GM12878 (cell line): ENCODE results near the gene FOXK2. TPM values are rescaled to one million over a fixed set of nuclear protein-coding genes. Genes with fewer than 3 reads are reported as not detected.

ENCODE experiments used
- ATAC-seq: fragments of 200-7000 bp; cut with Tn5 transposase; 3 replicates; pipeline ENCODE4 v1.9.1; 2020; ENCODE audit warnings: mild to moderate bottlenecking, moderate library complexity
- BruUV-seq: library from RNA; stranded (reverse); fragments of 400-500 nt; replicated peaks from 2 replicates; lab custom pipeline; 2021; lab: Mats Ljungman, UMichigan
- CTCF ChIA-PET: fragments of 300-600 bp; sonication (Branson Sonifier 250); formaldehyde crosslinking; extraction: SDS; loops from one replicate; lab custom pipeline; 2021; ENCODE audit warnings: inconsistent platforms; lab: Yijun Ruan, JAX
- POLR2A ChIA-PET: fragments of 350-600 bp; formaldehyde crosslinking; extraction: SDS; loops from one replicate; lab custom pipeline; 2021; ENCODE audit warnings: inconsistent platforms; lab: Charles Lee
- RAD21 ChIA-PET: fragments of 300-600 bp; sonication (Branson Sonifier 250); formaldehyde crosslinking; loops from one replicate; lab custom pipeline; 2023; ENCODE audit warnings: antibody characterized with exemption; ENCODE audit not compliant: unreplicated experiment; lab: Charles Lee
- SMC1A ChIA-PET: fragments of 300-600 bp; sonication (Branson Sonifier 250); formaldehyde crosslinking; loops from one replicate; lab custom pipeline; 2023; ENCODE audit not compliant: unreplicated experiment, uncharacterized antibody; lab: Charles Lee
- DNase-seq: peaks from one replicate; pipeline ENCODE4 v3.0.0-alpha.2; 2011; ENCODE audit warnings: low read depth, low spot score
- FAIRE-seq: peaks from 3 replicates; lab custom pipeline; 2011; peaks lifted over from hg19 to GRCh38; lab: Jason Lieb, UNC
- H2AFZ ChIP-seq: 2 replicates; pipeline ENCODE4 v1.6.0; 2011; ENCODE audit warnings: low read depth, low read length, control low read depth; ENCODE audit not compliant: control insufficient read depth
- H3K27ac ChIP-seq: 2 replicates; pipeline ENCODE4 v1.5.1; 2011; ENCODE audit warnings: control low read depth; ENCODE audit not compliant: control insufficient read depth, insufficient read depth
- H3K27me3 ChIP-seq, 2 experiments: replicated peaks in 1 of 2; 2 replicates each; pipeline versions ENCODE4 v1.6.0 to v1.6.1; 2011; ENCODE audit warnings: low read length in 1 of 2; ENCODE audit not compliant: control insufficient read depth in 2 of 2, insufficient read depth in 2 of 2
- H3K36me3 ChIP-seq, 2 experiments: 2 replicates each; pipeline ENCODE4 v1.5.1; 2011; ENCODE audit warnings: low read length in 1 of 2; ENCODE audit not compliant: control insufficient read depth in 2 of 2, insufficient read depth in 2 of 2
- H3K4me1 ChIP-seq: 2 replicates; pipeline ENCODE4 v1.6.1; 2011; ENCODE audit warnings: mild to moderate bottlenecking, low read length, moderate library complexity, mixed read lengths; ENCODE audit not compliant: control insufficient read depth, insufficient read depth
- H3K4me2 ChIP-seq: 2 replicates; pipeline ENCODE4 v1.6.0; 2011; ENCODE audit warnings: control low read depth; ENCODE audit not compliant: control insufficient read depth, insufficient read depth
- H3K4me3 ChIP-seq: fragments of 200-600 bp; sonication (generic); 2 replicates; pipeline ENCODE4 v1.5.1; 2016
- H3K79me2 ChIP-seq: 2 replicates; pipeline ENCODE4 v1.6.0; 2011; ENCODE audit warnings: low read length; ENCODE audit not compliant: control insufficient read depth, insufficient read depth
- H3K9ac ChIP-seq: 2 replicates; pipeline ENCODE4 v1.8.0; 2011; ENCODE audit warnings: low read length, control low read depth, mixed read lengths; ENCODE audit not compliant: control insufficient read depth, insufficient read depth
- H3K9me3 ChIP-seq: replicated peaks from 3 replicates; pipeline ENCODE4 v1.5.1; 2011; ENCODE audit warnings: mild to moderate bottlenecking, low read length; ENCODE audit not compliant: control insufficient read depth, insufficient read depth
- H4K20me1 ChIP-seq: 2 replicates; pipeline ENCODE4 v1.6.0; 2011; ENCODE audit not compliant: control insufficient read depth, insufficient read depth
- CBX5 ChIP-seq: sonication (generic); IDR thresholded peaks from 2 replicates; pipeline ENCODE4 v1.6.1; 2016; ENCODE audit warnings: low read depth, moderate library complexity, mild to moderate bottlenecking, inconsistent platforms
- HCFC1 ChIP-seq: fragments of 150-350 bp; IDR thresholded peaks from 2 replicates; pipeline ENCODE4 v1.6.1; 2014; ENCODE audit warnings: low read length
- HSF1 ChIP-seq: fragments of 150-350 bp; IDR thresholded peaks from 2 replicates; pipeline ENCODE4 v1.6.1; 2014; ENCODE audit warnings: mild to moderate bottlenecking, low read depth, low read length
- KDM1A ChIP-seq: fragments of 200-600 bp; sonication (generic); IDR thresholded peaks from 2 replicates; pipeline ENCODE4 v1.6.1; 2016; ENCODE audit warnings: borderline replicate concordance
- MTA3 ChIP-seq: IDR thresholded peaks from 2 replicates; pipeline ENCODE4 v1.6.1; 2012; ENCODE audit warnings: low read length, inconsistent platforms, borderline replicate concordance
- NBN ChIP-seq: fragments of 450-650 bp; IDR thresholded peaks from 2 replicates; pipeline ENCODE4 v1.6.1; 2016
- NRF1 ChIP-seq: conservative IDR thresholded peaks from 2 replicates; pipeline ENCODE4 v1.6.1; 2011; ENCODE audit warnings: mild to moderate bottlenecking, low read depth, low read length, improper control_type of control experiment
- PAX5 ChIP-seq: IDR thresholded peaks from 2 replicates; pipeline ENCODE4 v1.6.1; 2011; ENCODE audit warnings: low read depth, low read length, borderline replicate concordance
- POLR2A ChIP-seq: IDR thresholded peaks from 2 replicates; pipeline ENCODE4 v1.6.1; 2011; ENCODE audit warnings: low read depth, mild to moderate bottlenecking, low read length
- SPI1 ChIP-seq: IDR thresholded peaks from 2 replicates; pipeline ENCODE4 v1.6.1; 2011; ENCODE audit warnings: low read depth, mild to moderate bottlenecking, low read length, moderate library complexity, borderline replicate concordance; ENCODE audit not compliant: insufficient read depth
- SUPT20H ChIP-seq: IDR thresholded peaks from 2 replicates; pipeline ENCODE4 v1.6.1; 2011; ENCODE audit warnings: low read depth, mild to moderate bottlenecking, low read length, moderate library complexity, borderline replicate concordance; ENCODE audit not compliant: control insufficient read depth
- TAF1 ChIP-seq: IDR thresholded peaks from 2 replicates; pipeline ENCODE4 v1.6.1; 2011; ENCODE audit warnings: mild to moderate bottlenecking, low read depth, low read length, borderline replicate concordance
- USF1 ChIP-seq: IDR thresholded peaks from 2 replicates; pipeline ENCODE4 v1.6.1; 2011; ENCODE audit warnings: borderline replicate concordance, low read depth, mild to moderate bottlenecking, moderate library complexity, mixed read lengths, low read length; ENCODE audit not compliant: insufficient read depth; ENCODE audit errors: extremely low read length
- WRNIP1 ChIP-seq: IDR thresholded peaks from 2 replicates; pipeline ENCODE4 v1.6.1; 2011; ENCODE audit warnings: low read depth, low read length, improper control_type of control experiment, borderline replicate concordance
- ZBTB11 ChIP-seq: fragments of 450-650 bp; formaldehyde crosslinking; IDR thresholded peaks from 2 replicates; pipeline ENCODE4 v1.5.0; 2022; ENCODE audit warnings: mild to moderate bottlenecking, missing genetic modification characterization
- WGBS: methylation state at CpG from one replicate; pipeline ENCODE4 v1.1.6; 2016; ENCODE audit warnings: low lambda C conversion rate; ENCODE audit not compliant: insufficient replicate concordance, insufficient coverage; ENCODE audit errors: missing lambda C conversion rate; 5-methylcytosine and 5-hydroxymethylcytosine counted together
- in situ Hi-C: fragments of 300-500 bp; cut with MboI; formaldehyde crosslinking; loops from 9 replicates; pipeline ENCODE4 v1.14.3; 2018; ENCODE audit warnings: mixed read lengths
- intact Hi-C: fragments of 100-400 bp; cut with micrococcal nuclease; formaldehyde crosslinking; loops from one replicate; pipeline ENCODE4 v1.14.2; 2022; ENCODE audit not compliant: unreplicated experiment
- polyA plus RNA-seq, 11 experiments: library from polyadenylated mRNA; depleted of rRNA in 4 of 11; unstranded in 6 of 11; stranded (reverse) in 5 of 11; fragments of >200 nt; fragmentation: Nextera tagmentation in 4 of 11; fragmentation: Illumina TruSeq in 1 of 11; extraction: Ambion mirVana in 4 of 11; extraction: Trizol in 1 of 11; gene quantifications; 1 replicate in 1 of 11; 2 replicates in 10 of 11; pipeline versions ENCODE4 v1.2.1 to v1.2.3, GENCODE V29; 2011 to 2016; ENCODE audit warnings: inconsistent platforms in 2 of 11, missing spikeins in 2 of 11, low read depth in 1 of 11
- total RNA-seq, 4 experiments: library from RNA; depleted of rRNA in 3 of 4; stranded (reverse); fragments of >200 nt in 3 of 4; fragmentation: Illumina TruSeq in 1 of 4; extraction: Trizol in 1 of 4; gene quantifications; 2 replicates each; pipeline versions ENCODE4 v1.2.1 to v1.2.3, GENCODE V29; 2013 to 2021

FOXK2 gene
- total and polyA plus RNA-seq, 10 of the 15 experiments (the other 5 are each of a cell fraction or from before 2014, with no cell fraction given): 2.4 to 56.8 (median 34.4) TPM

DNA sequence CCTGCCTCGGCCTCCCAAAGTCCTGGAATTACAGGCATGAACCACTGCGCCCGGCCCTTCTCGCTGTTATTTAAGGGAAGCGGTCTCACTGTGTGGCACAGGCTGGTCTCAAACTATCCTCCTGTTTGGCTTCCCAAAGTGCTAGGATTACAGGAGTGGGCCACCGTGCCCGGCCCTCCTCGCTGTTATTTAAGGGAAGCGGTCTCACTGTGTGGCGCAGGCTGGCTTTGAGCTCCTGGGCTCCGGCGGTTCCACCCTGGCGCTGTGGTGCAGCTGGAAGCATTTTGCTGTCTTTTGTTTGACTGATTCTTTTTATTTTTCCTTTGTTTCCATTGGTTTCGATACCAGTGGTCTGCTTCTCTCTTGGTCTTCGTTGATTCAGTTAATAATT lies 40.7 kb downstream of the FOXK2 start:
- Histone ChIP-seq H3K36me3 (peaks cover 8 to 12% of the 10 kb centered on the region in 2 experiments; a peak in 3 of 4 replicates), H3K4me1 (no peaks in the 10 kb centered on the region; the same call in 1 of the 2 replicates), H3K27me3 (no peaks in the 10 kb centered on the region), H3K9ac (no peak overlapping the region), H3K4me2 (no peak overlapping the region), H3K27ac (no peak overlapping the region), H3K79me2 (peaks cover 47% of the 10 kb centered on the region), H3K4me3 (no peak overlapping the region), H4K20me1 (peaks cover 4% of the 10 kb centered on the region), H3K9me3 (no peaks in the 10 kb centered on the region), H2AFZ (no peak overlapping the region)
- SMC1A ChIA-PET: no interaction called here
- RAD21 ChIA-PET: no interaction called here
- ATAC-seq (no peak), DNase-seq (no peak), FAIRE-seq (no peak)
- CTCF ChIA-PET: interaction anchor here (1.5 kb wide), 1 partner anchor 208 kb away, joined by 3 read pairs; no protein-coding TSS in a partner anchor
- TF ChIP-seq HSF1 (no peak), SPI1 (no peak), HCFC1 (no peak), WRNIP1 (no peak), KDM1A (no peak), MTA3 (no peak), SUPT20H (no peak), NRF1 (no peak), POLR2A (no peak), CBX5 (no peak), USF1 (no peak), ZBTB11 (CRISPR knock-in tag) (no peak), TAF1 (no peak), NBN (no peak), PAX5 (no peak)
- POLR2A ChIA-PET: no interaction called here
- WGBS: 87% methylated on average over 15 of the region's 15 CpGs
- in situ Hi-C loops: no loop called here
- intact Hi-C loops: no loop called here
- BruUV-seq: no TSS peak
